ENCODE data around the gene PDE6B.
"Not testable (repeated sequence)": the region's sequence is repeated elsewhere in the genome, so short reads cannot be mapped to it uniquely, and the experiment has no call there.

Gene PDE6B

GRCh38 chr4:589219-589963 lies 36.0 kb upstream of the PDE6B start:
- ChIA-PET POLR2A (ENCODE audit: low non-redundant PET) (no interaction called here), CTCF (no interaction called here)
- DNase-seq (ENCODE audit: low spot score), result no peak
- no peak for TF ChIP-seq CTCF (conservative IDR thresholded peaks at IDR 0.05; ENCODE audit: low read depth)
- no peak overlapping the region for H3K27ac ChIP-seq

DNA sequence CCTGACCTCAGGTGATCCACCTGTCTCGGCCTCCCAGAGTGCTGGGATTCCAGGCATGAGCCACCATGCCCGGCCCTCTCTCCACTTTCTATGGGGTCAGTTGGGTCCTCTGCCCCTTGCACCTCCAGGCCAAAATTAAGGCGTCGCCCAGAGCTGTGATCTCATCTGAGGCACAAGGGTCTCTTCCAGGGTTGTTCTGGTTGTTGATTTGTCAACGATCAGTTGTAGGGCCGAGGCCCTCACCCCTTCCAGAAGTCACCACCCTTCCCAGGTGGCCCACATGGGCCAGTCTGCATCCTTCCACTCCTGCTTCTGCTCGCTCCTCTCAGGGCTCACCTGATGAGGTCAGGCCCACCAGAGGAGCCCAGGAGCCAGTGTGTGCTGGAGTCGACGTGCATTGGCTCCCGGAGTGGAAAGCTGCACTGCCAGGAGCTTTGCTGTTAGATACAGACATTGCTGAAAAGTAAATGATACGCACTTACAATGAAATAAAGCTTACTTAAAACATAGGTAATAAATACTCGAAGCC lies 35.0 kb upstream of the PDE6B start:
- ChIA-PET CTCF (no interaction called here), POLR2A (ENCODE audit: low non-redundant PET) (no interaction called here)

DNA sequence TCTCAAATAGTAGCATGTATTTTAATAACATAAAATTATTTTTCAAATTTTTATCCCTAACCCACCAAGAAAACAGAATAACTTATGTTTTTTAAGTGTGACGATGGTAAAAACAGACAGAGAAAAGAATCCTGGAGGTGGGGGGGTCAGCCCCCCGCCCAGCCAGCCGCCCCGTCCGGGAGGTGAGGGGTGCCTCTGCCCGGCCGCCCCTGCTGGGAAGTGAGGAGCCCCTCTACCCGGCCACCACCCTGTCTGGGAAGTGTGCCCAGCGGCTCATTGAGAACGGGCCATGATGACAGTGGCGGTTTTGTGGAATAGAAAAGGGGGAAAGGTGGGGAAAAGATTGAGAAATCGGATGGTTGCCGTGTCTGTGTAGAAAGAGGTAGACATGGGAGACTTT lies 33.2 kb upstream of the PDE6B start:
- DNase-seq (ENCODE audit: low spot score); CTCF ChIA-PET; POLR2A ChIA-PET (ENCODE audit: low non-redundant PET); H3K27ac ChIP-seq: not testable (repeated sequence)

More for the DNA sequence above, 35.0 kb upstream of the PDE6B start:
- no peak overlapping the region for H3K27ac ChIP-seq
- no peak for DNase-seq (ENCODE audit: low spot score)
- no peak for TF ChIP-seq CTCF (conservative IDR thresholded peaks at IDR 0.05; ENCODE audit: low read depth)

GRCh38 chr4:592825-593520 lies 32.4 kb upstream of the PDE6B start:
- CTCF ChIA-PET, result interaction anchor here (0.7 kb wide), 2 partner anchors 10 to 37 kb away, joined by 3 to 5 read pairs; no protein-coding TSS in a partner anchor
- TF ChIP-seq CTCF (conservative IDR thresholded peaks at IDR 0.05; ENCODE audit: low read depth), result no peak
- no peak for DNase-seq (ENCODE audit: low spot score)
- H3K27ac ChIP-seq, result no peak overlapping the region
- POLR2A ChIA-PET (ENCODE audit: low non-redundant PET), result no interaction called here

DNA sequence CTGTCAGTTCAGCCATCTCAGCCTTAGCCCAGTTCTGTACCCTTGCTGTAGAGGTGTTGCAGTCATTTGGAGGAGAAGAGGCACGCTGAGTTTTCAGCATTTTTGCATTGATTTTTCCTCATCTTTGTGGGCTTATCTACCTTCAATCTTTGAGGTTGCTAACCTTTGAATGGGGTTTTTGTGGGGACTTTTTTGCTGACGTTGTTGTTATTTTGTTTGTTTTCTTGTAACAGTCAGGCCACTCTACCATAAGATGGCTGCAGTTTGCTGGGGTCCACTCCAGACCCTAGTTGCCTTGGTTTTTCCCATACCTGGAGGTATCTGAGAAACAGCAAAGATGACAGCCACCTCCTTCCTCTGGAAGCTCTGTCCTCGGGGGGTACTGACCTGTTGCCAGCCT lies 26.4 kb upstream of the PDE6B start:
- CTCF ChIA-PET, result no interaction called here

DNA sequence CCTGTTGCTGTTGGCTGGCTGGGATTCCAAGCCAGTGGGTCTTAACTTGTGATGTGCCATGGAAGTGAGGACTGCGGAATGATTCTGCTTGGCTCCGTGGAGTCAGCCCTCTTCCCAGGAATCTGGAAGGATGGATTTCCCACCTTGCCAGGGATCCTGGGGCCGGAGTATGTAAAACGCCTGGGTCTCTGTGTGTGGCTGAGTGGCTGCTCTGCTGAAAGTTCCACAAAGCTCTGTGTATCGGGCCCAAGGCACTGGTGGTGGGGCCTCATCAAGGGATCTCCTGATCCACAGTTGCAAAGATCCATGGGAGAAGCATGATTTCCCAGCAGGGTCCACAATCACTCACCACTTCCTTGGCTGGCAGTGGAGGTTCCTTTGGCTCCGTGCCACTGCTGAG lies 25.2 kb upstream of the PDE6B start:
- no peak for DNase-seq (ENCODE audit: low spot score)
- no peak overlapping the region for H3K27ac ChIP-seq
- ChIA-PET CTCF (no interaction called here), POLR2A (ENCODE audit: low non-redundant PET) (no interaction called here)
- no peak for TF ChIP-seq CTCF (conservative IDR thresholded peaks at IDR 0.05; ENCODE audit: low read depth)

More for the DNA sequence above, 26.4 kb upstream of the PDE6B start:
- no peak overlapping the region for H3K27ac ChIP-seq
- no peak for DNase-seq (ENCODE audit: low spot score)
- TF ChIP-seq CTCF (conservative IDR thresholded peaks at IDR 0.05; ENCODE audit: low read depth), result no peak
- POLR2A ChIA-PET (ENCODE audit: low non-redundant PET), result no interaction called here
